HepG2 (cell line): ENCODE results near the gene TRPV4. TPM values are rescaled to one million over a fixed set of nuclear protein-coding genes. Genes with fewer than 3 reads are reported as not detected.
A peak's percentile ranks its signal among the peaks of the same experiment; 100 is the strongest.

Experiments used
- CAMTA2 ChIP-seq: sonication (generic); formaldehyde crosslinking; IDR thresholded peaks from 2 replicates; pipeline ENCODE4 v1.4.0; 2020; ENCODE audit warnings: mild to moderate bottlenecking, missing genetic modification reagents, borderline replicate concordance
- CHCHD3 ChIP-seq: sonication (generic); formaldehyde crosslinking; IDR thresholded peaks from 2 replicates; pipeline ENCODE4 v1.8.0; 2022; ENCODE audit warnings: mild to moderate bottlenecking, missing genetic modification reagents, moderate library complexity
- MTA3 ChIP-seq: sonication (generic); formaldehyde crosslinking; IDR thresholded peaks from 2 replicates; pipeline ENCODE4 v1.4.0; 2020; ENCODE audit warnings: missing genetic modification reagents
- RCOR2 ChIP-seq: IDR thresholded peaks from 2 replicates; pipeline ENCODE4 v1.6.1; 2016; ENCODE audit warnings: missing biosample characterization, missing genetic modification reagents
- TSC22D2 ChIP-seq: sonication (generic); formaldehyde crosslinking; IDR thresholded peaks from 2 replicates; pipeline ENCODE4 v1.5.1; 2020; ENCODE audit warnings: missing genetic modification reagents, mild to moderate bottlenecking, borderline replicate concordance
- WIZ ChIP-seq: sonication (generic); formaldehyde crosslinking; IDR thresholded peaks from 2 replicates; pipeline ENCODE4 v1.5.1; 2020; ENCODE audit warnings: mild to moderate bottlenecking, missing genetic modification reagents
- ZBTB39 ChIP-seq: sonication (generic); formaldehyde crosslinking; IDR thresholded peaks from 2 replicates; pipeline ENCODE4 v1.5.0; 2020; ENCODE audit warnings: missing genetic modification reagents
- ZFY ChIP-seq: sonication (generic); formaldehyde crosslinking; IDR thresholded peaks from 2 replicates; pipeline ENCODE4 v1.4.0; 2020; ENCODE audit warnings: missing genetic modification reagents
- ZHX2 ChIP-seq, 2 experiments: sonication (generic) in 1 of 2; formaldehyde crosslinking in 1 of 2; IDR thresholded peaks; 2 replicates each; pipeline versions ENCODE4 v1.6.1 to v1.9.0; 2014 to 2022; ENCODE audit warnings: antibody characterized with exemption in 1 of 2, borderline replicate concordance in 1 of 2, inconsistent platforms in 1 of 2, low read depth in 1 of 2, missing genetic modification reagents in 1 of 2
- ZNF225 ChIP-seq: sonication (generic); formaldehyde crosslinking; IDR thresholded peaks from 2 replicates; pipeline ENCODE4 v1.4.0; 2020; ENCODE audit warnings: mild to moderate bottlenecking, missing genetic modification reagents
- ZNF296 ChIP-seq: sonication (generic); formaldehyde crosslinking; conservative IDR thresholded peaks from 2 replicates; pipeline ENCODE4 v1.5.0; 2020; ENCODE audit warnings: mild to moderate bottlenecking, missing genetic modification reagents
- ZNF451 ChIP-seq: sonication (generic); formaldehyde crosslinking; IDR thresholded peaks from 2 replicates; pipeline ENCODE4 v1.5.0; 2020; ENCODE audit warnings: mild to moderate bottlenecking, missing genetic modification reagents
- ZNF670 ChIP-seq: sonication (generic); formaldehyde crosslinking; IDR thresholded peaks from 2 replicates; pipeline ENCODE4 v1.8.0; 2022; ENCODE audit warnings: mild to moderate bottlenecking, missing genetic modification reagents, borderline replicate concordance
- ZNF75D ChIP-seq: sonication (generic); formaldehyde crosslinking; IDR thresholded peaks from 2 replicates; pipeline ENCODE4 v1.8.1; 2023; ENCODE audit warnings: missing genetic modification reagents, mild to moderate bottlenecking, borderline replicate concordance
- ZNF768 ChIP-seq: sonication (generic); formaldehyde crosslinking; IDR thresholded peaks from 2 replicates; pipeline ENCODE4 v1.4.0; 2020; ENCODE audit warnings: missing genetic modification reagents
- ZNF883 ChIP-seq: sonication (generic); formaldehyde crosslinking; IDR thresholded peaks from 2 replicates; pipeline ENCODE4 v1.5.1; 2020; ENCODE audit warnings: mild to moderate bottlenecking, missing genetic modification reagents; ENCODE audit errors: not compliant biosample characterization
- polyA plus RNA-seq, 8 experiments: library from polyadenylated mRNA; depleted of rRNA in 3 of 8; stranded (reverse) in 7 of 8; unstranded in 1 of 8; fragments of >200 nt; fragmentation: Illumina TruSeq in 4 of 8; extraction: Trizol in 4 of 8; gene quantifications; 2 replicates each; pipeline versions ENCODE4 v1.2.1 to v1.2.3, GENCODE V29; 2011 to 2016; ENCODE audit warnings: low read depth in 4 of 8, missing spikeins in 1 of 8, mixed read lengths in 1 of 8; ENCODE audit not compliant: insufficient read depth in 1 of 8
- total RNA-seq, 5 experiments: library from RNA; depleted of rRNA; stranded (reverse); fragments of >200 nt; fragmentation: Illumina TruSeq; extraction: Trizol; gene quantifications; 2 replicates each; pipeline ENCODE4 v1.2.3, GENCODE V29; 2016; ENCODE audit warnings: low read depth in 1 of 5
- TF ChIP-seq, protein P1 (sequence below): IDR thresholded peaks from 2 replicates; pipeline ENCODE4 v1.6.1; 2016; ENCODE audit warnings: missing compliant biosample characterization, missing genetic modification reagents, borderline replicate concordance
- TF ChIP-seq, protein P2 (sequence below): sonication (generic); formaldehyde crosslinking; IDR thresholded peaks from 2 replicates; pipeline ENCODE4 v1.8.0; 2023; ENCODE audit warnings: mild to moderate bottlenecking, missing genetic modification reagents

The TRPV4 gene
- total and polyA plus RNA-seq, 2 of the 13 experiments (the other 11 are each of a cell fraction or from before 2014, with no cell fraction given), result 0.66 to 4.7 TPM

- peak; percentile 63 for TF ChIP-seq ZNF883 (CRISPR knock-in tag)
- TF ChIP-seq ZNF768 (CRISPR knock-in tag), result peak; percentile 78; the same call in 1 of the 2 replicates
- 0 out of 2 replicates have a peak, but pooled peaks have one; percentile 13 for TF ChIP-seq WIZ (CRISPR knock-in tag)
- TF ChIP-seq ZNF670 (CRISPR knock-in tag), result 0 out of 2 replicates have a peak, but pooled peaks have one; percentile 38
- TF ChIP-seq, protein P1, sequence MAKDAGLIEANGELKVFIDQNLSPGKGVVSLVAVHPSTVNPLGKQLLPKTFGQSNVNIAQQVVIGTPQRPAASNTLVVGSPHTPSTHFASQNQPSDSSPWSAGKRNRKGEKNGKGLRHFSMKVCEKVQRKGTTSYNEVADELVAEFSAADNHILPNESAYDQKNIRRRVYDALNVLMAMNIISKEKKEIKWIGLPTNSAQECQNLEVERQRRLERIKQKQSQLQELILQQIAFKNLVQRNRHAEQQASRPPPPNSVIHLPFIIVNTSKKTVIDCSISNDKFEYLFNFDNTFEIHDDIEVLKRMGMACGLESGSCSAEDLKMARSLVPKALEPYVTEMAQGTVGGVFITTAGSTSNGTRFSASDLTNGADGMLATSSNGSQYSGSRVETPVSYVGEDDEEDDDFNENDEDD (CRISPR knock-in tag), result peak; percentile 39; the same call in 1 of the 2 replicates
- no peak for TF ChIP-seq ZBTB39
- no peak for TF ChIP-seq MTA3
- TF ChIP-seq TSC22D2 (CRISPR knock-in tag), result 0 out of 2 replicates have a peak, but pooled peaks have one; percentile 67
- TF ChIP-seq ZNF225 (CRISPR knock-in tag), result 0 out of 2 replicates have a peak, but pooled peaks have one; percentile 34
- TF ChIP-seq CHCHD3 (CRISPR knock-in tag), result no peak
- peak; percentile 51; the same call in 1 of the 2 replicates for TF ChIP-seq ZFY (CRISPR knock-in tag)
- TF ChIP-seq ZHX2 (IDR thresholded peaks at IDR 0.05; ENCODE audit: low read depth), result no peak
- no peak for TF ChIP-seq ZHX2 (CRISPR knock-in tag; IDR thresholded peaks at IDR 0.05; ENCODE audit: borderline replicate concordance)
- TF ChIP-seq, protein P2, sequence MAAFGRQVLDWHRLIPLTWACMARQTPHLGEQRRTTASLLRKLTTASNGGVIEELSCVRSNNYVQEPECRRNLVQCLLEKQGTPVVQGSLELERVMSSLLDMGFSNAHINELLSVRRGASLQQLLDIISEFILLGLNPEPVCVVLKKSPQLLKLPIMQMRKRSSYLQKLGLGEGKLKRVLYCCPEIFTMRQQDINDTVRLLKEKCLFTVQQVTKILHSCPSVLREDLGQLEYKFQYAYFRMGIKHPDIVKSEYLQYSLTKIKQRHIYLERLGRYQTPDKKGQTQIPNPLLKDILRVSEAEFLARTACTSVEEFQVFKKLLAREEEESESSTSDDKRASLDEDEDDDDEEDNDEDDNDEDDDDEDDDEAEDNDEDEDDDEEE (CRISPR knock-in tag), result 0 out of 2 replicates have a peak, but pooled peaks have one; percentile 70
- 0 out of 2 replicates have a peak, but pooled peaks have one; percentile 48 for TF ChIP-seq ZNF451 (CRISPR knock-in tag)
- no peak for TF ChIP-seq ZNF75D (CRISPR knock-in tag)
- peak; percentile 91 for TF ChIP-seq RCOR2 (CRISPR knock-in tag)
- TF ChIP-seq CAMTA2 (CRISPR knock-in tag), result no peak
- no peak for TF ChIP-seq ZNF296
Measured at GRCh38 chr12:109844983-109845823, 12.0 kb upstream of the TRPV4 start (continued).
